ENCODE measurements around the gene METTL18. TPM values are rescaled to one million over a fixed set of nuclear protein-coding genes. Genes with fewer than 3 reads are reported as not detected.
A peak's percentile ranks its signal among the peaks of the same experiment; 100 is the strongest.

The METTL18 gene
- total RNA-seq, 1 experiment from 2014 or later, result 7.3 TPM

- DNase-seq (peak; percentile 46), ATAC-seq (no peak)
- peak overlapping the region; percentile 50 for H3K4me2 ChIP-seq (ENCODE audit: low read length)
- H3F3A ChIP-seq (ENCODE audit: low read length, unreplicated experiment), result peaks cover 10% of the 10 kb centered on the region
- H3K4me1 ChIP-seq (ENCODE audit: insufficient read depth, low read length), result peaks cover 49% of the 10 kb centered on the region
- intact Hi-C loops (cut with micrococcal nuclease), result no loop called here
- H3K9me2 ChIP-seq (replicated peaks; ENCODE audit: low read length), result no peaks in the 10 kb centered on the region
- BruUV-seq (replicated peaks), result no TSS peak
- no peaks in the 10 kb centered on the region for H3K9me3 ChIP-seq (ENCODE audit: low read length)
- H2AFZ ChIP-seq (ENCODE audit: low read length), result peak overlapping the region; percentile 67
- peak overlapping the region; percentile 97 for H3K27ac ChIP-seq (ENCODE audit: low read length)
- no peaks in the 10 kb centered on the region for H3K27me3 ChIP-seq (ENCODE audit: low read length)
- no peak overlapping the region for H3K4me3 ChIP-seq (ENCODE audit: low read length)
- no peak for TF ChIP-seq EZH2phosphoT487 (IDR thresholded peaks at IDR 0.05; ENCODE audit: borderline replicate concordance, low read length)
- no peak for TF ChIP-seq CTCF (conservative IDR thresholded peaks at IDR 0.05; ENCODE audit: low read depth, low read length)
- no peak for TF ChIP-seq EZH2 (IDR thresholded peaks at IDR 0.05; ENCODE audit: low read length, unreplicated experiment)
- H4K20me1 ChIP-seq (ENCODE audit: low read length), result no peaks in the 10 kb centered on the region
- POLR2A ChIA-PET (ENCODE audit: unreplicated experiment), result no interaction called here
- H3K36me3 ChIP-seq (ENCODE audit: low read depth, low read length), result no peaks in the 10 kb centered on the region
- no peaks in the 10 kb centered on the region for H3K79me2 ChIP-seq (ENCODE audit: low read length)
- CTCF ChIA-PET, result no interaction called here
- H3K9ac ChIP-seq (ENCODE audit: low read length), result peak overlapping the region; percentile 17
Measured at GRCh38 chr1:169779150-169779549, 15.6 kb downstream of the METTL18 start.

- no TSS peak for BruUV-seq (replicated peaks)
- peaks cover 10% of the 10 kb centered on the region for H3F3A ChIP-seq (ENCODE audit: low read length, unreplicated experiment)
- no peaks in the 10 kb centered on the region for H3K79me2 ChIP-seq (ENCODE audit: low read length)
- H3K27me3 ChIP-seq (ENCODE audit: low read length), result no peaks in the 10 kb centered on the region
- H3K9me3 ChIP-seq (ENCODE audit: low read length), result no peaks in the 10 kb centered on the region
- TF ChIP-seq EZH2 (IDR thresholded peaks at IDR 0.05; ENCODE audit: low read length, unreplicated experiment), result no peak
- H3K4me1 ChIP-seq (ENCODE audit: insufficient read depth, low read length), result peaks cover 26% of the 10 kb centered on the region
- H3K4me2 ChIP-seq (ENCODE audit: low read length), result no peak overlapping the region
- H3K4me3 ChIP-seq (ENCODE audit: low read length), result no peak overlapping the region
- no peaks in the 10 kb centered on the region for H4K20me1 ChIP-seq (ENCODE audit: low read length)
- H2AFZ ChIP-seq (ENCODE audit: low read length), result no peak overlapping the region
- H3K9me2 ChIP-seq (replicated peaks; ENCODE audit: low read length), result no peaks in the 10 kb centered on the region
- POLR2A ChIA-PET (ENCODE audit: unreplicated experiment), result no interaction called here
- H3K9ac ChIP-seq (ENCODE audit: low read length), result no peak overlapping the region
- no peaks in the 10 kb centered on the region for H3K36me3 ChIP-seq (ENCODE audit: low read depth, low read length)
- DNase-seq (no peak), ATAC-seq (no peak)
- H3K27ac ChIP-seq (ENCODE audit: low read length), result no peak overlapping the region
- CTCF ChIA-PET, result no interaction called here
- intact Hi-C loops (cut with micrococcal nuclease), result no loop called here
Measured at GRCh38 chr1:169776440-169776839, 18.3 kb downstream of the METTL18 start.

- Histone ChIP-seq H4K20me1 (ENCODE audit: low read length) (no peaks in the 10 kb centered on the region), H3F3A (ENCODE audit: low read length, unreplicated experiment) (no peaks in the 10 kb centered on the region), H3K4me2 (ENCODE audit: low read length) (no peak overlapping the region), H3K4me3 (ENCODE audit: low read length) (no peak overlapping the region), H3K27ac (ENCODE audit: low read length) (no peak overlapping the region), H3K9me2 (replicated peaks; ENCODE audit: low read length) (no peaks in the 10 kb centered on the region), H2AFZ (ENCODE audit: low read length) (no peak overlapping the region), H3K79me2 (ENCODE audit: low read length) (no peaks in the 10 kb centered on the region), H3K9me3 (ENCODE audit: low read length) (no peaks in the 10 kb centered on the region), H3K9ac (ENCODE audit: low read length) (no peak overlapping the region), H3K36me3 (ENCODE audit: low read depth, low read length) (no peaks in the 10 kb centered on the region), H3K4me1 (ENCODE audit: insufficient read depth, low read length) (no peaks in the 10 kb centered on the region), H3K27me3 (ENCODE audit: low read length) (no peaks in the 10 kb centered on the region)
- TF ChIP-seq EZH2 (IDR thresholded peaks at IDR 0.05; ENCODE audit: low read length, unreplicated experiment) (no peak), CTCF (conservative IDR thresholded peaks at IDR 0.05; ENCODE audit: low read depth, low read length) (no peak), EZH2phosphoT487 (IDR thresholded peaks at IDR 0.05; ENCODE audit: borderline replicate concordance, low read length) (no peak)
- no TSS peak for BruUV-seq (replicated peaks)
- ChIA-PET POLR2A (ENCODE audit: unreplicated experiment) (no interaction called here), CTCF (no interaction called here)
- ATAC-seq (no peak), DNase-seq (no peak)
- intact Hi-C loops (cut with micrococcal nuclease), result no loop called here
Measured at GRCh38 chr1:169768161-169768560, 26.5 kb downstream of the METTL18 start.
